OCI-LY7 (cell line): ENCODE measurements around the gene KRTAP19-1. TPM values are rescaled to one million over a fixed set of nuclear protein-coding genes. Genes with fewer than 3 reads are reported as not detected.

Source experiments
- BruUV-seq: library from RNA; stranded (reverse); fragments of 400-500 nt; replicated peaks from 2 replicates; lab custom pipeline; 2021; lab: Mats Ljungman, UMichigan
- CTCF ChIA-PET: fragments of 300-600 bp; sonication (Branson Sonifier 250); formaldehyde crosslinking; loops from one replicate; lab custom pipeline; 2022; ENCODE audit warnings: antibody characterized with exemption; ENCODE audit not compliant: unreplicated experiment; lab: Charles Lee
- POLR2A ChIA-PET: fragments of 300-600 bp; sonication (Branson Sonifier 250); formaldehyde crosslinking; loops from one replicate; lab custom pipeline; 2022; ENCODE audit warnings: antibody characterized with exemption; lab: Charles Lee
- DNase-seq: peaks from one replicate; pipeline ENCODE4 v3.0.0-alpha.2; 2015; ENCODE audit warnings: low spot score
- H2AFZ ChIP-seq: fragments of 200-600 bp; sonication (generic), shearing (Covaris generic); 2 replicates; pipeline ENCODE4 v1.6.1; 2014; ENCODE audit warnings: mild to moderate bottlenecking, antibody characterized with exemption, low read length, moderate library complexity
- H3K27ac ChIP-seq: fragments of 200-600 bp; sonication (generic); 2 replicates; pipeline ENCODE4 v1.5.1; 2014; ENCODE audit warnings: mixed run types, low read depth, mild to moderate bottlenecking, moderate library complexity, low read length, inconsistent platforms; ENCODE audit not compliant: poor library complexity, severe bottlenecking
- H3K36me3 ChIP-seq: fragments of 200-600 bp; sonication (generic); 2 replicates; pipeline ENCODE4 v1.6.1; 2014; ENCODE audit warnings: mild to moderate bottlenecking, antibody characterized with exemption, low read length, moderate library complexity, mixed read lengths; ENCODE audit not compliant: insufficient read depth
- H3K4me1 ChIP-seq: fragments of 200-600 bp; sonication (generic); 2 replicates; pipeline ENCODE4 v1.5.1; 2014; ENCODE audit warnings: mild to moderate bottlenecking, low read length; ENCODE audit not compliant: insufficient read depth, poor library complexity, severe bottlenecking
- H3K4me2 ChIP-seq: fragments of 200-600 bp; sonication (generic); 2 replicates; pipeline ENCODE4 v1.6.1; 2014; ENCODE audit warnings: mild to moderate bottlenecking, low read length
- H3K4me3 ChIP-seq: fragments of 200-600 bp; sonication (generic); 2 replicates; pipeline ENCODE4 v1.5.1; 2014; ENCODE audit warnings: mild to moderate bottlenecking, low read depth, low read length; ENCODE audit not compliant: poor library complexity, severe bottlenecking
- H3K79me2 ChIP-seq: fragments of 200-600 bp; sonication (generic); 2 replicates; pipeline ENCODE4 v1.6.1; 2016; ENCODE audit warnings: low read depth, mild to moderate bottlenecking, low read length, moderate library complexity, mixed read lengths; ENCODE audit not compliant: insufficient read depth
- H3K9me2 ChIP-seq: fragments of 200-600 bp; sonication (generic); 2 replicates; pipeline ENCODE4 v1.6.1; 2016; ENCODE audit warnings: mild to moderate bottlenecking, low read length, mixed read lengths; ENCODE audit not compliant: insufficient read depth
- H3K9me3 ChIP-seq: fragments of 200-600 bp; sonication (generic); 2 replicates; pipeline ENCODE4 v1.6.1; 2014; ENCODE audit warnings: mild to moderate bottlenecking, mixed run types, low read length, mixed read lengths
- H4K20me1 ChIP-seq: fragments of 200-600 bp; sonication (generic); 2 replicates; pipeline ENCODE4 v1.6.1; 2014; ENCODE audit warnings: mild to moderate bottlenecking, antibody characterized with exemption, low read length, moderate library complexity, mixed read lengths; ENCODE audit not compliant: insufficient read depth
- EZH2phosphoT487 ChIP-seq: fragments of 200-600 bp; sonication (generic); IDR thresholded peaks from 2 replicates; pipeline ENCODE4 v1.6.1; 2018; ENCODE audit warnings: low read depth, borderline replicate concordance, mild to moderate bottlenecking, mixed run types, antibody characterized with exemption, low read length, moderate library complexity, mixed read lengths
- intact Hi-C: fragments of 100-400 bp; cut with micrococcal nuclease; formaldehyde crosslinking; loops from one replicate; pipeline ENCODE4 v1.10.0; 2022; ENCODE audit not compliant: unreplicated experiment
- total RNA-seq, 2 experiments: library from RNA; depleted of rRNA in 1 of 2; stranded (reverse); fragments of >200 nt in 1 of 2; shearing (Covaris generic) in 1 of 2; gene quantifications; 2 replicates each; pipeline ENCODE4 v1.2.3, GENCODE V29; 2014 to 2022
- TF ChIP-seq, protein P1 (sequence below): fragments of 200-600 bp; sonication (generic); conservative IDR thresholded peaks from 2 replicates; pipeline ENCODE4 v1.5.1; 2014; ENCODE audit warnings: mild to moderate bottlenecking, antibody characterized with exemption, low read length, moderate library complexity, mixed read lengths

KRTAP19-1 gene
- total RNA-seq, 2 experiments from 2014 or later = not detected

DNA sequence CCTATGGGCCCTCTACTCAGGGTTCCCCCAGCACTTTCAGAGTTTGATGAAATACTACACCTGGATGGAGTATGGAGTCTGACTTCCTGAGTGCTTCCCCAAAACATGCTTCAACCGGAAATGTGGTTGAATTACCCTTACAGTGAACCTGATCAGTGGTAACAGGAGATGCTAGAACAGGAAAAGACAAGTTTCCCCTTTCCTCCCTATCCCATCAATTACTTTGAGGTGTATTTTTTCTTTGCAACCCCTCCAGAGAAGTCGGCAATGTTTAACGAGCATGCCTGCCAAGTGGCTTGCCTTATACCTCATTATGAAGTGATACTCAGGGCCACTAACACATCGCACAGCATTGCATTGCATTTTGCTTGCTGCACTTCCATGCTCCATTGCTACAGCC is 33.1 kb downstream of the KRTAP19-1 start:
- Histone ChIP-seq H3K4me1 (no peaks in the 10 kb centered on the region), H3K27ac (no peak overlapping the region), H4K20me1 (no peaks in the 10 kb centered on the region), H3K79me2 (no peaks in the 10 kb centered on the region), H3K4me2 (no peak overlapping the region), H2AFZ (no peak overlapping the region), H3K9me3 (no peaks in the 10 kb centered on the region), H3K36me3 (no peaks in the 10 kb centered on the region), H3K9me2 (no peaks in the 10 kb centered on the region; the same call in 1 of the 2 replicates), H3K4me3 (no peak overlapping the region)
- POLR2A ChIA-PET = no interaction called here
- CTCF ChIA-PET = no interaction called here
- TF ChIP-seq, protein P1, sequence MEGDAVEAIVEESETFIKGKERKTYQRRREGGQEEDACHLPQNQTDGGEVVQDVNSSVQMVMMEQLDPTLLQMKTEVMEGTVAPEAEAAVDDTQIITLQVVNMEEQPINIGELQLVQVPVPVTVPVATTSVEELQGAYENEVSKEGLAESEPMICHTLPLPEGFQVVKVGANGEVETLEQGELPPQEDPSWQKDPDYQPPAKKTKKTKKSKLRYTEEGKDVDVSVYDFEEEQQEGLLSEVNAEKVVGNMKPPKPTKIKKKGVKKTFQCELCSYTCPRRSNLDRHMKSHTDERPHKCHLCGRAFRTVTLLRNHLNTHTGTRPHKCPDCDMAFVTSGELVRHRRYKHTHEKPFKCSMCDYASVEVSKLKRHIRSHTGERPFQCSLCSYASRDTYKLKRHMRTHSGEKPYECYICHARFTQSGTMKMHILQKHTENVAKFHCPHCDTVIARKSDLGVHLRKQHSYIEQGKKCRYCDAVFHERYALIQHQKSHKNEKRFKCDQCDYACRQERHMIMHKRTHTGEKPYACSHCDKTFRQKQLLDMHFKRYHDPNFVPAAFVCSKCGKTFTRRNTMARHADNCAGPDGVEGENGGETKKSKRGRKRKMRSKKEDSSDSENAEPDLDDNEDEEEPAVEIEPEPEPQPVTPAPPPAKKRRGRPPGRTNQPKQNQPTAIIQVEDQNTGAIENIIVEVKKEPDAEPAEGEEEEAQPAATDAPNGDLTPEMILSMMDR = no peak
- TF ChIP-seq EZH2phosphoT487 = no peak
- no TSS peak for BruUV-seq
- DNase-seq = no peak
- intact Hi-C loops = no loop called here

DNA sequence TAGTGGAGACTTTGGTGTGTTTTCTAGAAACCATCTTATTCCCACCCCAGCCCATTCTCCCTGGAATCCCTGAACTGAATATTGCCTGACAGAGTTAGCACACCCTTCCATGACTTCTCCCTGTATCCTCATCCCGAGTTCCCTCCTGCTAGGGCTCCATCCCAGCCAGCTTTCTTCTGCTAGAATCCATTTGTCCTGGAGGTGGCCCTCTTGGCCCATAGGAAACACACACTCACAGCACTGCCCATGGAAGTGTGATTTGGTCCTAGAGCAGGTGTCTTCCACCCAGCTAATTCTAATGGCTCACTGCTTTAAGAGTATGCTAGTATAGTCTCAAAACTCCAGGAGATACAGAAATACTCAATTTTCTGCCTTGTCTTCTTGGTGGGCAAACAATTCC is 36.0 kb downstream of the KRTAP19-1 start:
- H3K36me3 ChIP-seq = no peaks in the 10 kb centered on the region
- no peaks in the 10 kb centered on the region for H3K9me3 ChIP-seq
- ChIA-PET POLR2A (no interaction called here), CTCF (no interaction called here)
- H3K4me1 ChIP-seq = no peaks in the 10 kb centered on the region
- H3K79me2 ChIP-seq = no peaks in the 10 kb centered on the region
- no peak overlapping the region for H3K4me2 ChIP-seq
- no TSS peak for BruUV-seq
- no peaks in the 10 kb centered on the region for H3K9me2 ChIP-seq
- TF ChIP-seq, protein P1 = no peak
- TF ChIP-seq EZH2phosphoT487 = no peak
- intact Hi-C loops = no loop called here
- H3K27ac ChIP-seq = no peak overlapping the region
- no peaks in the 10 kb centered on the region for H4K20me1 ChIP-seq
- H3K4me3 ChIP-seq = no peak overlapping the region
- H2AFZ ChIP-seq = no peak overlapping the region
- no peak for DNase-seq

DNA sequence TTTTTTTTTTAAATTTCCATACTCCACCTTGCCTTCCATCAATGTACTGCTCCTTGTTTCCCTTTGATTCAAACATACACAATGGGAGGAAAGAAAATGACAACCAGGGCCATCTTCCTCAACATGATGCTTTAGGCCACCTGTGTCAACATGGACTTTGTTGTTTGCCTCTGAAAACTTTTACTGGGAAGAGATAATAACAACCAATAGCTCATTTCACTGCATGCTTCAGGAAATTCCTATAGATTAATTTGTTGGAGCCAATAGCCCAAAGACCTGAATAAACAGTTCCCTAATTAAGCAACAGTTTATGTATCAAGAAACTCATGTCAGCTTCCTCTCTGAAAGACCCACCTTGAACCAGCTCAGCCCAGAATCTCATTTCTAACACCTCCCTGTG is 36.9 kb downstream of the KRTAP19-1 start:
- POLR2A ChIA-PET = interaction anchor here (0.6 to 1.4 kb wide), 3 partner anchors 84 to 209 kb away, joined by 4 to 8 read pairs (median 6); no protein-coding TSS in a partner anchor
- TF ChIP-seq, protein P1 = no peak
- TF ChIP-seq EZH2phosphoT487 = no peak
- intact Hi-C loops = no loop called here

More for the DNA sequence above, 36.9 kb downstream of the KRTAP19-1 start:
- no peak overlapping the region for H3K4me2 ChIP-seq
- no peak overlapping the region for H2AFZ ChIP-seq
- DNase-seq = no peak
- no peaks in the 10 kb centered on the region for H3K79me2 ChIP-seq
- no peaks in the 10 kb centered on the region for H4K20me1 ChIP-seq
- no peaks in the 10 kb centered on the region for H3K36me3 ChIP-seq
- no peaks in the 10 kb centered on the region for H3K9me2 ChIP-seq
- H3K27ac ChIP-seq = no peak overlapping the region
- no TSS peak for BruUV-seq
- H3K9me3 ChIP-seq = no peaks in the 10 kb centered on the region
- H3K4me1 ChIP-seq = no peaks in the 10 kb centered on the region
- H3K4me3 ChIP-seq = no peak overlapping the region
- CTCF ChIA-PET = no interaction called here
